Gastroesophageal sphincter (tissue), 4 donors: ENCODE data around the gene DAAM1. TPM values are rescaled to one million over a fixed set of nuclear protein-coding genes. Genes with fewer than 3 reads are reported as not detected.
A peak's percentile ranks its signal among the peaks of the same experiment; 100 is the strongest.

Source experiments
- ATAC-seq: fragments of 150-250 bp; one replicate; pipeline ENCODE4 v1.9.1; 2016; ENCODE audit warnings: mild to moderate bottlenecking, moderate library complexity
- H3K27ac ChIP-seq, 4 donors: fragments of 200-600 bp; sonication (generic) in 3 of 4; 1 replicate in 3 of 4; 2 replicates in 1 of 4; pipeline ENCODE4 v1.5.1; 2016 to 2019
- H3K27me3 ChIP-seq: fragments of 200-600 bp; sonication (generic); one replicate; pipeline ENCODE4 v1.5.1; 2019
- H3K36me3 ChIP-seq, 2 donors: fragments of 200-600 bp; sonication (generic); one replicate each; pipeline ENCODE4 v1.5.1; 2019; ENCODE audit warnings: control low read depth in 1 of 2
- H3K4me1 ChIP-seq, 3 donors: fragments of 200-600 bp; sonication (generic); 1 replicate in 2 of 3; 2 replicates in 1 of 3; pipeline ENCODE4 v1.5.1; 2016 to 2019; ENCODE audit warnings: control low read depth in 2 of 3
- H3K4me3 ChIP-seq, 2 donors: fragments of 200-600 bp; sonication (generic); one replicate each; pipeline ENCODE4 v1.5.1; 2019; ENCODE audit warnings: mild to moderate bottlenecking in 1 of 2, moderate library complexity in 1 of 2
- H3K9me3 ChIP-seq, 3 donors: fragments of 200-600 bp; sonication (generic); one replicate each; pipeline ENCODE4 v1.5.1; 2017 to 2019; ENCODE audit warnings: control low read depth in 2 of 3
- CTCF ChIP-seq, 4 experiments: fragments of 200-600 bp in 2 of 4; fragments of 450-650 bp in 2 of 4; sonication (generic) in 1 of 4; IDR thresholded peaks; one replicate each; pipeline ENCODE4 v1.5.1; 2017 to 2019; ENCODE audit warnings: antibody characterized with exemption in 4 of 4, mild to moderate bottlenecking in 2 of 4, moderate library complexity in 2 of 4
- EP300 ChIP-seq: sonication (generic); formaldehyde crosslinking; IDR thresholded peaks from one replicate; pipeline ENCODE4 v1.6.1; 2017; ENCODE audit warnings: antibody characterized with exemption, mild to moderate bottlenecking
- POLR2A ChIP-seq, 2 donors: fragments of 450-650 bp; IDR thresholded peaks; one replicate each; pipeline ENCODE4 v1.6.1; 2017; ENCODE audit warnings: antibody characterized with exemption in 2 of 2, mild to moderate bottlenecking in 2 of 2, moderate library complexity in 1 of 2
- POLR2AphosphoS5 ChIP-seq: sonication (generic); formaldehyde crosslinking; IDR thresholded peaks from one replicate; pipeline ENCODE4 v1.6.1; 2017; ENCODE audit warnings: antibody characterized with exemption
- WGBS, 2 donors: methylation state at CpG; one replicate each; pipeline ENCODE4 v1.1.5; 2018; ENCODE audit warnings: low coverage in 1 of 2; 5-methylcytosine and 5-hydroxymethylcytosine counted together
- total RNA-seq, 4 donors: library from RNA; depleted of rRNA; stranded (reverse); fragments of >200 nt; gene quantifications; one replicate each; pipeline ENCODE4 v1.1.0, GENCODE V29; 2016

Gene DAAM1
- total RNA-seq, 4 donors from 2014 or later, result 64.0 to 124 (median 87.3) TPM

- Histone ChIP-seq H3K4me3 (no peak overlapping the region), H3K27me3 (no peaks in the 10 kb centered on the region), H3K9me3 (no peaks in the 10 kb centered on the region), H3K27ac (peak overlapping the region; percentile 9 to 77 (median 42)), H3K36me3 (peaks cover 0 to 10% of the 10 kb centered on the region in 2 donors), H3K4me1 (peaks cover 22 to 90% (median 29%) of the 10 kb centered on the region in 3 donors)
- TF ChIP-seq POLR2A (IDR thresholded peaks at IDR 0.05) (no peak), POLR2AphosphoS5 (no peak)
- peak; percentile 33 for ATAC-seq
- 65 to 100% methylated on average over 1 to 4 of the region's 4 CpGs for WGBS, 2 donors
Measured at GRCh38 chr14:59273737-59274136, 85.3 kb downstream of the DAAM1 start.

GRCh38 chr14:59274991-59275391, 86.5 kb downstream of the DAAM1 start:
- TF ChIP-seq EP300 (no peak), POLR2A (IDR thresholded peaks at IDR 0.05) (no peak), POLR2AphosphoS5 (no peak), CTCF (IDR thresholded peaks at IDR 0.05) (no peak)
- Histone ChIP-seq H3K27me3 (no peaks in the 10 kb centered on the region), H3K4me1 (peaks cover 26 to 85% (median 32%) of the 10 kb centered on the region in 3 donors), H3K27ac (peak overlapping the region; percentile 77 to 83 (median 81)), H3K36me3 (no peaks in the 10 kb centered on the region), H3K4me3 (no peak overlapping the region), H3K9me3 (no peaks in the 10 kb centered on the region)
- ATAC-seq, result no peak
- WGBS, 2 donors, result 20 to 41% methylated on average over 1 to 3 of the region's 3 CpGs

- no peaks in the 10 kb centered on the region for H3K36me3 ChIP-seq
- H3K4me1 ChIP-seq, result peaks cover 26 to 79% (median 32%) of the 10 kb centered on the region in 3 donors
- TF ChIP-seq CTCF (IDR thresholded peaks at IDR 0.05) (no peak), POLR2AphosphoS5 (peak; percentile 70), POLR2A (IDR thresholded peaks at IDR 0.05) (no peak), EP300 (no peak)
- no peak overlapping the region for H3K4me3 ChIP-seq
- peak overlapping the region; percentile 77 to 83 (median 81) for H3K27ac ChIP-seq
- H3K9me3 ChIP-seq, result no peaks in the 10 kb centered on the region
- ATAC-seq, result peak; percentile 65
- no peaks in the 10 kb centered on the region for H3K27me3 ChIP-seq
Measured at GRCh38 chr14:59275668-59276067, 87.2 kb downstream of the DAAM1 start.

GRCh38 chr14:59276235-59276634, 87.8 kb downstream of the DAAM1 start:
- Histone ChIP-seq H3K4me1 (peaks cover 26 to 76% (median 32%) of the 10 kb centered on the region in 3 donors), H3K9me3 (no peaks in the 10 kb centered on the region), H3K4me3 (no peak overlapping the region), H3K27ac (peak overlapping the region; percentile 77 to 83 (median 81)), H3K27me3 (no peaks in the 10 kb centered on the region), H3K36me3 (no peaks in the 10 kb centered on the region)
- no peak for TF ChIP-seq POLR2AphosphoS5
- no peak for TF ChIP-seq CTCF (IDR thresholded peaks at IDR 0.05)
- no peak for TF ChIP-seq EP300
- TF ChIP-seq POLR2A (IDR thresholded peaks at IDR 0.05), result no peak
- no peak for ATAC-seq

- Histone ChIP-seq H3K27ac (peak overlapping the region; percentile 58 to 79 (median 73)), H3K27me3 (no peaks in the 10 kb centered on the region), H3K4me3 (no peak overlapping the region), H3K4me1 (peaks cover 26 to 76% (median 32%) of the 10 kb centered on the region in 3 donors), H3K9me3 (no peaks in the 10 kb centered on the region), H3K36me3 (no peaks in the 10 kb centered on the region)
- TF ChIP-seq POLR2AphosphoS5 (no peak), CTCF (IDR thresholded peaks at IDR 0.05) (no peak), EP300 (no peak), POLR2A (IDR thresholded peaks at IDR 0.05) (no peak)
- no peak for ATAC-seq
- WGBS, 2 donors, result 80 to 85% methylated on average over 2 of the region's 2 CpGs
Measured at GRCh38 chr14:59277659-59278058, 89.2 kb downstream of the DAAM1 start.
